ENCODE data around the gene BCKDK. TPM values are rescaled to one million over a fixed set of nuclear protein-coding genes. Genes with fewer than 3 reads are reported as not detected.

The BCKDK gene
- total RNA-seq, 4 donors from 2014 or later = 34.1 to 73.7 (median 51.4) TPM

DNA sequence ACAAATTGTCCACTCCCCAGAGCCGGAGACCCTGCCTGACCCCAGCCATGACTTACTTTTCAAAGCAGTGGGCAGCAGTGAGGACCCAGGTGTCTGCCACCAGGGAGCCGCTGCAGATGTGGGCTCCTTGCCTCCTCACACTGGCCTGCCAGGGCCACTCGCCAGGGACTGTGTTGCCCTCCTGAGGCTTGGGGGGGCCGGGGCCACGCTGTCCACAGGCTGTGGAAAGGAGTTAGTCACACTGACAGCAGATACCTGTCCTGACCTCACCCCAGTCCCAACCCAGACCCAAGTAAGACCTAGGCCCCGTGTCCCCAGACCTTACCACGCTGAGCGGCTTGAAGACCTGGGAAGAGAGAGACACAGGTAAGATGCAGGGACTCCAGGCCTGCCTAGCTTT lies 20.7 kb upstream of the BCKDK start:
- Histone ChIP-seq H3K27me3 (no peaks in the 10 kb centered on the region), H3K4me3 (no peak overlapping the region), H3K9me3 (no peaks in the 10 kb centered on the region), H3K27ac (replicated peaks in 1 of 4) (no peak overlapping the region), H3K4me1 (peaks cover 0 to 10% (median 4%) of the 10 kb centered on the region in 4 donors), H3K36me3 (peaks cover 9 to 95% (median 90%) of the 10 kb centered on the region in 4 donors)
- intact Hi-C loops (cut with DNase I) = no loop called here
- DNase-seq (ENCODE audit: extremely low spot score) = no peak
- 90% methylated on average over 5 of the region's 8 CpGs for WGBS
- no peak for TF ChIP-seq POLR2AphosphoS5 (IDR thresholded peaks at IDR 0.05)
- no peak for TF ChIP-seq EP300 (IDR thresholded peaks at IDR 0.05)
- TF ChIP-seq POLR2A (IDR thresholded peaks at IDR 0.05; ENCODE audit: low read depth) = no peak
- TF ChIP-seq, protein P1, sequence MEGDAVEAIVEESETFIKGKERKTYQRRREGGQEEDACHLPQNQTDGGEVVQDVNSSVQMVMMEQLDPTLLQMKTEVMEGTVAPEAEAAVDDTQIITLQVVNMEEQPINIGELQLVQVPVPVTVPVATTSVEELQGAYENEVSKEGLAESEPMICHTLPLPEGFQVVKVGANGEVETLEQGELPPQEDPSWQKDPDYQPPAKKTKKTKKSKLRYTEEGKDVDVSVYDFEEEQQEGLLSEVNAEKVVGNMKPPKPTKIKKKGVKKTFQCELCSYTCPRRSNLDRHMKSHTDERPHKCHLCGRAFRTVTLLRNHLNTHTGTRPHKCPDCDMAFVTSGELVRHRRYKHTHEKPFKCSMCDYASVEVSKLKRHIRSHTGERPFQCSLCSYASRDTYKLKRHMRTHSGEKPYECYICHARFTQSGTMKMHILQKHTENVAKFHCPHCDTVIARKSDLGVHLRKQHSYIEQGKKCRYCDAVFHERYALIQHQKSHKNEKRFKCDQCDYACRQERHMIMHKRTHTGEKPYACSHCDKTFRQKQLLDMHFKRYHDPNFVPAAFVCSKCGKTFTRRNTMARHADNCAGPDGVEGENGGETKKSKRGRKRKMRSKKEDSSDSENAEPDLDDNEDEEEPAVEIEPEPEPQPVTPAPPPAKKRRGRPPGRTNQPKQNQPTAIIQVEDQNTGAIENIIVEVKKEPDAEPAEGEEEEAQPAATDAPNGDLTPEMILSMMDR (IDR thresholded peaks at IDR 0.05) = no peak

DNA sequence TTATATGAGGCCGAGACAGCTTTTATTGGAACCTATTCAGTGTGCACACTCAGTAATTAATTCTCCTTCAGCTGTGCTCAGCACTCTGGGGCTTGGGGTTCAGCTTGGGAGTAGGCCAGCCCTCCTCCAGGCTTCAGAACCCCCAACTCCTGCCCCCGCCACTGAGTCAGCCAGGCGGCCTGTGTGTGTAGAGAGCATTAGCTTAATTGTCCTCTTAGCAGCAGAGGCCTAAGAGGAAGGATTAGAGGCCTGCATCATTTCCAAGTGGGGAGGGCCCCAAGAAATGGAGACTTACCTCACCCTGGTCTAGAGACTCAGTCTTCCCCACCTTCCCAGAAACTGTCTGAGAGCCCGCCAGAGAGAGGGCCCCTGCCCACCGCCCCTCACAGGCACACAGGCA lies 20.2 kb upstream of the BCKDK start:
- intact Hi-C loops (cut with DNase I) = no loop called here
- Histone ChIP-seq H3K36me3 (peaks cover 9 to 90% (median 87%) of the 10 kb centered on the region in 4 donors), H3K4me3 (no peak overlapping the region), H3K27ac (replicated peaks in 1 of 4) (no peak overlapping the region), H3K27me3 (no peaks in the 10 kb centered on the region), H3K4me1 (peaks cover 2 to 10% (median 6%) of the 10 kb centered on the region in 4 donors), H3K9me3 (no peaks in the 10 kb centered on the region)
- no peak for DNase-seq (ENCODE audit: extremely low spot score)
- no peak for TF ChIP-seq EP300 (IDR thresholded peaks at IDR 0.05)
- no peak for TF ChIP-seq POLR2AphosphoS5 (IDR thresholded peaks at IDR 0.05)
- TF ChIP-seq POLR2A (IDR thresholded peaks at IDR 0.05; ENCODE audit: low read depth) = no peak
- TF ChIP-seq, protein P1 (IDR thresholded peaks at IDR 0.05) = no peak
- 83% methylated on average over 5 of the region's 5 CpGs for WGBS

DNA sequence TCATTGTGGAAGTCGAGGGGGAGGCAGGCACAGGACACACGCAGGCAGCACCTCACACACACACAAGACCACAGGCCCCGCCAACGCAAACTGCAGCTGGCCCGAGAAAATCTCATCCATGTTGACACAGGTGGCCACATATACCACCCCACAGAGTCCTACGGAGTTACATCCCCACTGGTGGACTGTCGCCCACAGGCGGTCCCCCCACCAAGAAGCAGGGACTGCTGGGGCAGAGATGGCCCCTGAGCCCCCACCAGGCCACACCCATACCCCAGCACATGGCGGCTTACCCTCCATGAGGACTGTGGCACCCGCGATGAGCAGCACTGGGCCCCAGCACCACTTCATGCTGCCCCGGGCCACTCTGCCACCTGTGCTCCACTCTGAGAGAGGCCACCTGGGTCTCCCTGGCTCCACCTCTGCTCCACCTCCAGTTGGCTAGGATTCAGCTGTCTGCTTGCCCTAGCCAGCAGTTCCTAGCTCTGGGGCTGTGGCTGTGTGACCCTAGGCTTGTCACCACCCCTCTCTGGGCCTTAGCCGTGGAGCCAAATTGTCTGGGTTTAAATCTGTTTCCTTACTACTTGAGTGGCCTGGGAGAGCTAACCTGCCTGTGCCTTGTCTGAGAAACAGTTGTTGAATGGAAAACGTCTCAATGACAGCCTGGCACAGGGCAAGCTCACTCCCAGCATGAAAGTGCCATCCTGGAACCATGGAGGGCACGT lies 19.6 kb upstream of the BCKDK start, which contains the start of gene PRSS53:
TSS of gene PRSS53 (minus strand) at position 485 of the 725 bp plus-strand sequence. CDS start at position 351, 134 bp downstream.
- WGBS = 76% methylated on average over 12 of the region's 15 CpGs

DNA sequence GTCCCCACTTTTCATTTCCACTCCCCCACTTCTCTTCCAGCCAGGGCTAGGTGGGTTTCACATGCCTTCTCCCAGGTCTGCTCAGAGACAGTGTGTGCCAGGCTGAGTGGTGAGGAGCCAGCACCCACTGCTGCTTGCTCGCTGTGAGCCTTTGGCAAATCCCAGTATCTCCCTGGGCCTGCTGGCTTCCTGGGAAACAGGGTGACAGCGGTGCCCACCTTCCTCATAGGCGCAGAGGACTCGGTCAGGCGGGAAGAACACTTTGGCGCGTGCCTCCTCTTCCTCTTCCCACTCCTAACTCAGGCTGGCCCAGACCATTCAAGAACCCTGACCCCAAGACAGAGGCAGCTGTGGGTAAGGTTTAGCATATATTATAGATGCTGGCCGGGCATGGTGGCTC lies 19.0 kb upstream of the BCKDK start:
- WGBS = 94% methylated on average over 8 of the region's 8 CpGs
- intact Hi-C loops (cut with DNase I) = no loop called here
- H3K27ac ChIP-seq (replicated peaks in 1 of 4) = no peak overlapping the region
- H3K4me3 ChIP-seq = no peak overlapping the region
- H3K36me3 ChIP-seq = peaks cover 9 to 78% (median 74%) of the 10 kb centered on the region in 4 donors
- H3K27me3 ChIP-seq = no peaks in the 10 kb centered on the region
- DNase-seq (ENCODE audit: extremely low spot score) = no peak
- TF ChIP-seq EP300 (IDR thresholded peaks at IDR 0.05) (no peak), POLR2A (IDR thresholded peaks at IDR 0.05; ENCODE audit: low read depth) (no peak), POLR2AphosphoS5 (IDR thresholded peaks at IDR 0.05) (no peak)
- TF ChIP-seq, protein P1 (IDR thresholded peaks at IDR 0.05) = no peak
- H3K4me1 ChIP-seq = peaks cover 12 to 20% (median 16%) of the 10 kb centered on the region in 4 donors
- no peaks in the 10 kb centered on the region for H3K9me3 ChIP-seq

More for the DNA sequence above, 19.6 kb upstream of the BCKDK start, which contains the start of gene PRSS53:
- TF ChIP-seq, protein P1 (IDR thresholded peaks at IDR 0.05) = no peak
- no peak for TF ChIP-seq POLR2A (IDR thresholded peaks at IDR 0.05; ENCODE audit: low read depth)
- no peaks in the 10 kb centered on the region for H3K27me3 ChIP-seq
- no peak within 1 kb of the TSS for H3K27ac ChIP-seq (replicated peaks in 1 of 4)
- no peak for DNase-seq (ENCODE audit: extremely low spot score)
- intact Hi-C loops (cut with DNase I) = no loop called here
- H3K9me3 ChIP-seq = no peaks in the 10 kb centered on the region
- H3K4me1 ChIP-seq = peaks cover 9 to 14% (median 11%) of the 10 kb centered on the region in 4 donors
- H3K4me3 ChIP-seq = no peak within 1 kb of the TSS
- H3K36me3 ChIP-seq = peaks cover 9 to 84% (median 80%) of the 10 kb centered on the region in 4 donors

All from esophagus muscularis mucosa (tissue), 4 donors.